CD14-positive monocyte (primary cell): ENCODE data around the gene MOGAT3. TPM values are rescaled to one million over a fixed set of nuclear protein-coding genes. Genes with fewer than 3 reads are reported as not detected.

Experiments used
- DNase-seq, 3 donors: peaks; one replicate each; pipeline ENCODE4 v3.0.0-alpha.2; 2011 to 2022
- H2AFZ ChIP-seq: 2 replicates; pipeline ENCODE4 v1.6.0; 2012; ENCODE audit warnings: mild to moderate bottlenecking, low read depth, low read length, inconsistent platforms; ENCODE audit not compliant: insufficient read depth, poor library complexity, severe bottlenecking
- H3K27ac ChIP-seq, 2 donors: 1 replicate in 1 of 2; 2 replicates in 1 of 2; pipeline ENCODE4 v1.5.1; 2012 to 2013; ENCODE audit warnings: low read length in 2 of 2, control low read depth in 1 of 2, inconsistent platforms in 1 of 2, low read depth in 1 of 2, mild to moderate bottlenecking in 1 of 2
- H3K27me3 ChIP-seq, 2 donors: one replicate each; pipeline versions ENCODE4 v1.6.0 to v1.6.1; 2011 to 2013; ENCODE audit warnings: low read length in 2 of 2; ENCODE audit not compliant: control insufficient read depth in 2 of 2, insufficient read depth in 2 of 2
- H3K36me3 ChIP-seq, 2 donors: replicated peaks in 1 of 2; 1 replicate in 1 of 2; 2 replicates in 1 of 2; pipeline versions ENCODE4 v1.5.1 to v1.6.1; 2012 to 2013; ENCODE audit warnings: low read length in 2 of 2, control low read depth in 1 of 2, inconsistent platforms in 1 of 2, mild to moderate bottlenecking in 1 of 2; ENCODE audit not compliant: insufficient read depth in 2 of 2, control insufficient read depth in 1 of 2
- H3K4me1 ChIP-seq, 2 donors: 1 replicate in 1 of 2; 2 replicates in 1 of 2; pipeline versions ENCODE4 v1.5.1 to v1.6.1; 2012 to 2013; ENCODE audit warnings: low read length in 2 of 2, control low read depth in 1 of 2, inconsistent platforms in 1 of 2, mild to moderate bottlenecking in 1 of 2, moderate library complexity in 1 of 2; ENCODE audit not compliant: insufficient read depth in 2 of 2, control insufficient read depth in 1 of 2
- H3K4me2 ChIP-seq: replicated peaks from 2 replicates; pipeline ENCODE3; 2012; ENCODE audit warnings: low read length, moderate library complexity, mild to moderate bottlenecking; ENCODE audit not compliant: poor library complexity, severe bottlenecking; ENCODE audit errors: extremely low read depth
- H3K4me3 ChIP-seq, 3 experiments: fragments of 200-600 bp in 1 of 3; sonication (generic) in 1 of 3; replicated peaks in 1 of 3; 1 replicate in 2 of 3; 2 replicates in 1 of 3; pipeline ENCODE4 v1.5.1; 2011 to 2013; ENCODE audit warnings: low read length in 3 of 3, mild to moderate bottlenecking in 3 of 3, control low read depth in 2 of 3, low read depth in 2 of 3, inconsistent platforms in 1 of 3, moderate library complexity in 1 of 3
- H3K79me2 ChIP-seq: 2 replicates; pipeline ENCODE4 v1.6.0; 2012; ENCODE audit warnings: mild to moderate bottlenecking, control low read depth, inconsistent platforms, low read length, moderate library complexity; ENCODE audit not compliant: insufficient read depth
- H3K9ac ChIP-seq: 2 replicates; pipeline ENCODE4 v1.6.0; 2017; ENCODE audit warnings: low read length, mild to moderate bottlenecking; ENCODE audit not compliant: insufficient read depth, poor library complexity, severe bottlenecking
- H3K9me3 ChIP-seq, 2 donors: replicated peaks in 1 of 2; 1 replicate in 1 of 2; 2 replicates in 1 of 2; pipeline versions ENCODE4 v1.5.1 to v1.6.1; 2012 to 2013; ENCODE audit warnings: low read length in 2 of 2, control low read depth in 1 of 2; ENCODE audit not compliant: control insufficient read depth in 1 of 2, insufficient read depth in 1 of 2
- H4K20me1 ChIP-seq: 2 replicates; pipeline ENCODE4 v1.6.0; 2012; ENCODE audit warnings: mild to moderate bottlenecking, low read length, control low read depth, moderate library complexity; ENCODE audit not compliant: insufficient read depth
- H3K27ac Mint-ChIP-seq, 7 donors: one replicate each; pipeline ENCODE4 v1.8.0; 2020; ENCODE audit warnings: mild to moderate bottlenecking in 7 of 7, mixed read lengths in 7 of 7, moderate library complexity in 6 of 7, inconsistent platforms in 2 of 7
- H3K27me3 Mint-ChIP-seq, 3 donors: one replicate each; pipeline ENCODE4 v1.8.0; 2021 to 2022; ENCODE audit warnings: low read depth in 3 of 3, mild to moderate bottlenecking in 3 of 3, mixed read lengths in 3 of 3, moderate library complexity in 3 of 3, inconsistent platforms in 1 of 3
- H3K36me3 Mint-ChIP-seq, 2 donors: one replicate each; pipeline ENCODE4 v1.8.0; 2020; ENCODE audit warnings: mixed read lengths in 2 of 2, inconsistent platforms in 1 of 2, mild to moderate bottlenecking in 1 of 2
- H3K4me1 Mint-ChIP-seq: one replicate; pipeline ENCODE4 v1.8.0; 2020; ENCODE audit warnings: mild to moderate bottlenecking, mixed read lengths
- H3K4me3 Mint-ChIP-seq, 2 donors: one replicate each; pipeline ENCODE4 v1.8.0; 2020; ENCODE audit warnings: mild to moderate bottlenecking in 2 of 2, mixed read lengths in 2 of 2, moderate library complexity in 1 of 2
- H3K9me3 Mint-ChIP-seq, 7 donors: one replicate each; pipeline ENCODE4 v1.8.0; 2020 to 2022; ENCODE audit warnings: mixed read lengths in 7 of 7, mild to moderate bottlenecking in 6 of 7, moderate library complexity in 6 of 7, inconsistent platforms in 2 of 7
- CTCF ChIP-seq: fragments of 200-600 bp; IDR thresholded peaks from one replicate; pipeline ENCODE4 v1.8.0; 2022; ENCODE audit warnings: antibody characterized with exemption, mild to moderate bottlenecking
- WGBS: methylation state at CpG from one replicate; pipeline ENCODE4 v1.1.5; 2013; ENCODE audit warnings: missing lambda C conversion rate; ENCODE audit not compliant: insufficient coverage; 5-methylcytosine and 5-hydroxymethylcytosine counted together
- intact Hi-C, 2 donors: fragments of 100-400 bp; cut with micrococcal nuclease; formaldehyde crosslinking; loops; one replicate each; pipeline versions ENCODE4 v1.15.0 to v1.15.1; 2023
- polyA plus RNA-seq, 3 donors: library from polyadenylated mRNA; depleted of rRNA in 1 of 3; unstranded in 2 of 3; stranded (reverse) in 1 of 3; fragments of 300-500 nt in 2 of 3; fragments of >200 nt in 1 of 3; fragmentation: Illumina TruSeq in 2 of 3; gene quantifications; 1 replicate in 2 of 3; 2 replicates in 1 of 3; pipeline ENCODE4 v1.2.3, GENCODE V29; 2012 to 2021

MOGAT3 gene
- polyA plus RNA-seq, 3 donors: not detected

- Histone ChIP-seq H2AFZ (no peak overlapping the region), H3K4me1 (peaks cover 35 to 54% of the 10 kb centered on the region in 2 donors), H3K4me2 (no peak overlapping the region), H3K79me2 (no peaks in the 10 kb centered on the region), H3K27me3 (peaks cover 67 to 91% of the 10 kb centered on the region in 2 donors), H3K9me3 (peaks cover 6 to 28% of the 10 kb centered on the region in 2 donors), H4K20me1 (peaks cover 14% of the 10 kb centered on the region), H3K9ac (no peak overlapping the region), H3K27ac (no peak overlapping the region), H3K4me3 (no peak overlapping the region), H3K36me3 (no peaks in the 10 kb centered on the region)
- peaks cover 55% of the 10 kb centered on the region for H3K4me1 Mint-ChIP-seq
- peaks cover 93 to 98% (median 93%) of the 10 kb centered on the region in 3 donors for H3K27me3 Mint-ChIP-seq
- H3K4me3 Mint-ChIP-seq: peak overlapping the region in 1 of 2 donors; percentile 83
- H3K36me3 Mint-ChIP-seq: peaks cover 18 to 33% of the 10 kb centered on the region in 2 donors
- intact Hi-C loops: no loop called here
- H3K27ac Mint-ChIP-seq: peak overlapping the region in 1 of 7 donors; percentile 61
- TF ChIP-seq CTCF: no peak
- DNase-seq: no peak
- 0% methylated on average over 1 of the region's 11 CpGs for WGBS
- H3K9me3 Mint-ChIP-seq: peaks cover 2 to 53% (median 20%) of the 10 kb centered on the region in 7 donors
Observed at GRCh38 chr7:101166648-101166908, 34.3 kb downstream of the MOGAT3 start.

GRCh38 chr7:101165958-101166647 lies 34.7 kb downstream of the MOGAT3 start:
- peaks cover 33 to 51% of the 10 kb centered on the region in 2 donors for H3K4me1 ChIP-seq
- peaks cover 14% of the 10 kb centered on the region for H4K20me1 ChIP-seq
- Mint-ChIP-seq H3K4me1 (peaks cover 50% of the 10 kb centered on the region), H3K9me3 (peaks cover 2 to 48% (median 18%) of the 10 kb centered on the region in 7 donors), H3K27me3 (peaks cover 91 to 98% (median 93%) of the 10 kb centered on the region in 3 donors), H3K27ac (peak overlapping the region in 1 of 7 donors; percentile 67), H3K4me3 (peak overlapping the region in 1 of 2 donors; percentile 94), H3K36me3 (peaks cover 20 to 33% of the 10 kb centered on the region in 2 donors)
- no peak overlapping the region for H3K27ac ChIP-seq
- intact Hi-C loops: no loop called here
- H3K79me2 ChIP-seq: no peaks in the 10 kb centered on the region
- H3K4me2 ChIP-seq: peak overlapping the region; percentile 59
- no peak for TF ChIP-seq CTCF
- 1% methylated on average over 23 of the region's 38 CpGs for WGBS
- no peak overlapping the region for H2AFZ ChIP-seq
- peak overlapping the region in 1 of 3 experiments; percentile 50 for H3K4me3 ChIP-seq
- no peak overlapping the region for H3K9ac ChIP-seq
- no peaks in the 10 kb centered on the region for H3K36me3 ChIP-seq
- no peak for DNase-seq
- H3K27me3 ChIP-seq: peaks cover 62 to 91% of the 10 kb centered on the region in 2 donors
- H3K9me3 ChIP-seq: peaks cover 6 to 23% of the 10 kb centered on the region in 2 donors
